Panc1 (cell line): ENCODE measurements around the gene SLC4A1AP.
"Not testable (repeated sequence)": the region's sequence is repeated elsewhere in the genome, so short reads cannot be mapped to it uniquely, and the experiment has no call there.

ENCODE experiments used
- CTCF ChIP-seq: fragments of 450-650 bp; IDR thresholded peaks from 2 replicates; pipeline ENCODE4 v1.5.1; 2017; ENCODE audit warnings: mild to moderate bottlenecking
- POLR2AphosphoS5 ChIP-seq: IDR thresholded peaks from 2 replicates; pipeline ENCODE4 v1.6.1; 2012; ENCODE audit warnings: mild to moderate bottlenecking, low read depth, low read length, moderate library complexity
- REST ChIP-seq, 2 experiments: IDR thresholded peaks; 2 replicates each; pipeline ENCODE4 v1.6.1; 2011 to 2012; ENCODE audit warnings: low read depth in 2 of 2, control low read depth in 1 of 2, low read length in 1 of 2, mild to moderate bottlenecking in 1 of 2, moderate library complexity in 1 of 2; ENCODE audit not compliant: insufficient read depth in 1 of 2
- SIN3A ChIP-seq: IDR thresholded peaks from 2 replicates; pipeline ENCODE4 v1.6.1; 2012; ENCODE audit warnings: low read depth, mild to moderate bottlenecking, low read length, moderate library complexity, borderline replicate concordance; ENCODE audit not compliant: insufficient read depth
- TCF7L2 ChIP-seq: IDR thresholded peaks from 2 replicates; pipeline ENCODE4 v1.6.1; 2011; ENCODE audit warnings: mild to moderate bottlenecking, low read depth, low read length, inconsistent platforms

GRCh38 chr2:27626921-27627320 is 36.8 kb upstream of the SLC4A1AP start:
- not testable (repeated sequence) for TF ChIP-seq POLR2AphosphoS5; CTCF; TCF7L2; REST (IDR thresholded peaks at IDR 0.05; ENCODE audit: insufficient read depth in 1 of 2, low read depth in 2 of 2, low read length in 1 of 2); SIN3A
